GM12878 (cell line): Measurements from ENCODE around the gene PARS2. TPM values are rescaled to one million over a fixed set of nuclear protein-coding genes. Genes with fewer than 3 reads are reported as not detected.

Experiments
- BCL3 ChIP-seq: IDR thresholded peaks from 2 replicates; pipeline ENCODE4 v1.6.1; 2011; ENCODE audit warnings: borderline replicate concordance, low read depth, mild to moderate bottlenecking, moderate library complexity, low read length; ENCODE audit not compliant: insufficient read depth, poor library complexity, severe bottlenecking
- HDGF ChIP-seq: fragments of 450-650 bp; IDR thresholded peaks from 2 replicates; pipeline ENCODE4 v1.6.1; 2016; ENCODE audit warnings: antibody characterized with exemption
- KDM1A ChIP-seq: fragments of 200-600 bp; sonication (generic); IDR thresholded peaks from 2 replicates; pipeline ENCODE4 v1.6.1; 2016; ENCODE audit warnings: borderline replicate concordance
- NR2C1 ChIP-seq: fragments of 450-650 bp; IDR thresholded peaks from 2 replicates; pipeline ENCODE4 v1.6.1; 2017; ENCODE audit warnings: antibody characterized with exemption, mild to moderate bottlenecking, moderate library complexity
- POU2F2 ChIP-seq: IDR thresholded peaks from 3 replicates; pipeline ENCODE4 v1.6.1; 2011; ENCODE audit warnings: low read depth, mild to moderate bottlenecking, low read length, borderline replicate concordance
- SP1 ChIP-seq: IDR thresholded peaks from one replicate; pipeline ENCODE4 v1.6.1; 2011; ENCODE audit warnings: low read depth, low read length
- ZNF217 ChIP-seq: fragments of 450-650 bp; IDR thresholded peaks from 2 replicates; pipeline ENCODE4 v1.6.1; 2017; ENCODE audit warnings: antibody characterized with exemption, mild to moderate bottlenecking
- polyA plus RNA-seq, 11 experiments: library from polyadenylated mRNA; depleted of rRNA in 4 of 11; unstranded in 6 of 11; stranded (reverse) in 5 of 11; fragments of >200 nt; fragmentation: Nextera tagmentation in 4 of 11; fragmentation: Illumina TruSeq in 1 of 11; extraction: Ambion mirVana in 4 of 11; extraction: Trizol in 1 of 11; gene quantifications; 1 replicate in 1 of 11; 2 replicates in 10 of 11; pipeline versions ENCODE4 v1.2.1 to v1.2.3, GENCODE V29; 2011 to 2016; ENCODE audit warnings: inconsistent platforms in 2 of 11, missing spikeins in 2 of 11, low read depth in 1 of 11
- total RNA-seq, 4 experiments: library from RNA; depleted of rRNA in 3 of 4; stranded (reverse); fragments of >200 nt in 3 of 4; fragmentation: Illumina TruSeq in 1 of 4; extraction: Trizol in 1 of 4; gene quantifications; 2 replicates each; pipeline versions ENCODE4 v1.2.1 to v1.2.3, GENCODE V29; 2013 to 2021
- TF ChIP-seq, protein P1 (sequence below): fragments of 450-650 bp; IDR thresholded peaks from 2 replicates; pipeline ENCODE4 v1.6.1; 2018; ENCODE audit warnings: mild to moderate bottlenecking, low read depth, moderate library complexity; ENCODE audit not compliant: partially characterized antibody
- TF ChIP-seq, protein P2 (sequence below): fragments of 450-650 bp; conservative IDR thresholded peaks from 2 replicates; pipeline ENCODE4 v1.6.1; 2017; ENCODE audit warnings: mild to moderate bottlenecking, moderate library complexity

The PARS2 gene
- total and polyA plus RNA-seq, 10 of the 15 experiments (the other 5 are each of a cell fraction or from before 2014, with no cell fraction given), result 3.7 to 12.2 (median 5.9) TPM

- TF ChIP-seq, protein P1, sequence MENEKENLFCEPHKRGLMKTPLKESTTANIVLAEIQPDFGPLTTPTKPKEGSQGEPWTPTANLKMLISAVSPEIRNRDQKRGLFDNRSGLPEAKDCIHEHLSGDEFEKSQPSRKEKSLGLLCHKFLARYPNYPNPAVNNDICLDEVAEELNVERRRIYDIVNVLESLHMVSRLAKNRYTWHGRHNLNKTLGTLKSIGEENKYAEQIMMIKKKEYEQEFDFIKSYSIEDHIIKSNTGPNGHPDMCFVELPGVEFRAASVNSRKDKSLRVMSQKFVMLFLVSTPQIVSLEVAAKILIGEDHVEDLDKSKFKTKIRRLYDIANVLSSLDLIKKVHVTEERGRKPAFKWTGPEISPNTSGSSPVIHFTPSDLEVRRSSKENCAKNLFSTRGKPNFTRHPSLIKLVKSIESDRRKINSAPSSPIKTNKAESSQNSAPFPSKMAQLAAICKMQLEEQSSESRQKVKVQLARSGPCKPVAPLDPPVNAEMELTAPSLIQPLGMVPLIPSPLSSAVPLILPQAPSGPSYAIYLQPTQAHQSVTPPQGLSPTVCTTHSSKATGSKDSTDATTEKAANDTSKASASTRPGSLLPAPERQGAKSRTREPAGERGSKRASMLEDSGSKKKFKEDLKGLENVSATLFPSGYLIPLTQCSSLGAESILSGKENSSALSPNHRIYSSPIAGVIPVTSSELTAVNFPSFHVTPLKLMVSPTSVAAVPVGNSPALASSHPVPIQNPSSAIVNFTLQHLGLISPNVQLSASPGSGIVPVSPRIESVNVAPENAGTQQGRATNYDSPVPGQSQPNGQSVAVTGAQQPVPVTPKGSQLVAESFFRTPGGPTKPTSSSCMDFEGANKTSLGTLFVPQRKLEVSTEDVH, result no peak
- TF ChIP-seq ZNF217 (no peak), POU2F2 (no peak), HDGF (no peak), NR2C1 (no peak), KDM1A (no peak), SP1 (no peak), BCL3 (no peak)
- TF ChIP-seq, protein P2, sequence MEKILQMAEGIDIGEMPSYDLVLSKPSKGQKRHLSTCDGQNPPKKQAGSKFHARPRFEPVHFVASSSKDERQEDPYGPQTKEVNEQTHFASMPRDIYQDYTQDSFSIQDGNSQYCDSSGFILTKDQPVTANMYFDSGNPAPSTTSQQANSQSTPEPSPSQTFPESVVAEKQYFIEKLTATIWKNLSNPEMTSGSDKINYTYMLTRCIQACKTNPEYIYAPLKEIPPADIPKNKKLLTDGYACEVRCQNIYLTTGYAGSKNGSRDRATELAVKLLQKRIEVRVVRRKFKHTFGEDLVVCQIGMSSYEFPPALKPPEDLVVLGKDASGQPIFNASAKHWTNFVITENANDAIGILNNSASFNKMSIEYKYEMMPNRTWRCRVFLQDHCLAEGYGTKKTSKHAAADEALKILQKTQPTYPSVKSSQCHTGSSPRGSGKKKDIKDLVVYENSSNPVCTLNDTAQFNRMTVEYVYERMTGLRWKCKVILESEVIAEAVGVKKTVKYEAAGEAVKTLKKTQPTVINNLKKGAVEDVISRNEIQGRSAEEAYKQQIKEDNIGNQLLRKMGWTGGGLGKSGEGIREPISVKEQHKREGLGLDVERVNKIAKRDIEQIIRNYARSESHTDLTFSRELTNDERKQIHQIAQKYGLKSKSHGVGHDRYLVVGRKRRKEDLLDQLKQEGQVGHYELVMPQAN, result no peak
Measured at GRCh38 chr1:54758678-54759348, 5.5 kb downstream of the PARS2 start (continued).
